Muscle layer of duodenum (tissue), 2 donors: ENCODE data around the gene CEP68.

Experiments used
- H3K27ac ChIP-seq: one replicate; pipeline ENCODE4 v1.7.0; 2013; ENCODE audit warnings: mild to moderate bottlenecking, low read length
- H3K27me3 ChIP-seq: one replicate; pipeline ENCODE4 v1.7.0; 2013; ENCODE audit warnings: low read depth, mild to moderate bottlenecking, control low read depth, low read length
- H3K36me3 ChIP-seq, 2 donors: one replicate each; pipeline ENCODE4 v1.7.0; 2013; ENCODE audit warnings: low read length in 2 of 2, control low read depth in 1 of 2, mild to moderate bottlenecking in 1 of 2; ENCODE audit not compliant: insufficient read depth in 2 of 2, control insufficient read depth in 1 of 2
- H3K4me1 ChIP-seq, 2 donors: one replicate each; pipeline ENCODE4 v1.7.0; 2013; ENCODE audit warnings: low read length in 2 of 2, mild to moderate bottlenecking in 2 of 2, control low read depth in 1 of 2, moderate library complexity in 1 of 2; ENCODE audit not compliant: insufficient read depth in 2 of 2, control insufficient read depth in 1 of 2
- H3K4me3 ChIP-seq, 2 donors: one replicate each; pipeline ENCODE4 v1.7.0; 2013; ENCODE audit warnings: low read length in 2 of 2, low read depth in 1 of 2, mild to moderate bottlenecking in 1 of 2
- H3K9me3 ChIP-seq, 2 donors: one replicate each; pipeline ENCODE4 v1.7.0; 2013; ENCODE audit warnings: low read length in 2 of 2, control low read depth in 1 of 2, mild to moderate bottlenecking in 1 of 2; ENCODE audit not compliant: control insufficient read depth in 1 of 2
- donor health status: healthy.

CEP68 gene

GRCh38 chr2:65022189-65022588 is 34.0 kb upstream of the CEP68 start:
- H3K27me3 ChIP-seq, result no peaks in the 10 kb centered on the region
- no peaks in the 10 kb centered on the region for H3K9me3 ChIP-seq
- H3K36me3 ChIP-seq, result peaks cover 21 to 37% of the 10 kb centered on the region in 2 donors
- H3K27ac ChIP-seq, result no peak overlapping the region
- no peak overlapping the region for H3K4me3 ChIP-seq
- H3K4me1 ChIP-seq, result no peaks in the 10 kb centered on the region

GRCh38 chr2:65023742-65024141 is 32.5 kb upstream of the CEP68 start:
- no peaks in the 10 kb centered on the region for H3K4me1 ChIP-seq
- no peak overlapping the region for H3K4me3 ChIP-seq
- no peak overlapping the region for H3K27ac ChIP-seq
- no peaks in the 10 kb centered on the region for H3K27me3 ChIP-seq
- no peaks in the 10 kb centered on the region for H3K9me3 ChIP-seq
- peaks cover 12 to 27% of the 10 kb centered on the region in 2 donors for H3K36me3 ChIP-seq

GRCh38 chr2:65024149-65024829 is 31.9 kb upstream of the CEP68 start:
- Histone ChIP-seq H3K27me3 (no peaks in the 10 kb centered on the region), H3K4me1 (no peaks in the 10 kb centered on the region), H3K36me3 (peaks cover 6 to 23% of the 10 kb centered on the region in 2 donors), H3K9me3 (no peaks in the 10 kb centered on the region), H3K27ac (no peak overlapping the region), H3K4me3 (no peak overlapping the region)

GRCh38 chr2:65025453-65026123 is 30.6 kb upstream of the CEP68 start:
- H3K36me3 ChIP-seq, result peaks cover 5 to 20% of the 10 kb centered on the region in 2 donors
- no peak overlapping the region for H3K27ac ChIP-seq
- H3K4me3 ChIP-seq, result no peak overlapping the region
- no peaks in the 10 kb centered on the region for H3K4me1 ChIP-seq
- H3K27me3 ChIP-seq, result no peaks in the 10 kb centered on the region
- no peaks in the 10 kb centered on the region for H3K9me3 ChIP-seq

- H3K4me3 ChIP-seq, result no peak overlapping the region
- no peaks in the 10 kb centered on the region for H3K9me3 ChIP-seq
- H3K27me3 ChIP-seq, result no peaks in the 10 kb centered on the region
- no peaks in the 10 kb centered on the region for H3K4me1 ChIP-seq
- H3K36me3 ChIP-seq, result peaks cover 5 to 16% of the 10 kb centered on the region in 2 donors
- no peak overlapping the region for H3K27ac ChIP-seq
These were observed 30.1 kb upstream of the CEP68 start for GRCh38 chr2:65026154-65026553.

- Histone ChIP-seq H3K9me3 (no peaks in the 10 kb centered on the region), H3K36me3 (peaks cover 5 to 10% of the 10 kb centered on the region in 2 donors), H3K4me1 (no peaks in the 10 kb centered on the region), H3K4me3 (no peak overlapping the region), H3K27me3 (no peaks in the 10 kb centered on the region), H3K27ac (no peak overlapping the region)
These were observed 29.3 kb upstream of the CEP68 start for GRCh38 chr2:65026704-65027464.

GRCh38 chr2:65027616-65028244 is 28.5 kb upstream of the CEP68 start:
- Histone ChIP-seq H3K9me3 (no peaks in the 10 kb centered on the region), H3K36me3 (peaks cover 4 to 6% of the 10 kb centered on the region in 2 donors), H3K27ac (no peak overlapping the region), H3K4me1 (no peaks in the 10 kb centered on the region), H3K27me3 (no peaks in the 10 kb centered on the region), H3K4me3 (no peak overlapping the region)

- no peaks in the 10 kb centered on the region for H3K9me3 ChIP-seq
- H3K27me3 ChIP-seq, result no peaks in the 10 kb centered on the region
- H3K4me1 ChIP-seq, result peaks cover 0 to 4% of the 10 kb centered on the region in 2 donors
- H3K4me3 ChIP-seq, result no peak overlapping the region
- no peak overlapping the region for H3K27ac ChIP-seq
- H3K36me3 ChIP-seq, result no peaks in the 10 kb centered on the region
These were observed 25.5 kb upstream of the CEP68 start for GRCh38 chr2:65030476-65031332.

- no peaks in the 10 kb centered on the region for H3K9me3 ChIP-seq
- no peak overlapping the region for H3K27ac ChIP-seq
- peak overlapping the region in 1 of 2 donors; percentile 7 for H3K4me3 ChIP-seq
- peaks cover 0 to 4% of the 10 kb centered on the region in 2 donors for H3K4me1 ChIP-seq
- no peaks in the 10 kb centered on the region for H3K27me3 ChIP-seq
- H3K36me3 ChIP-seq, result no peaks in the 10 kb centered on the region
These were observed 24.7 kb upstream of the CEP68 start for GRCh38 chr2:65031341-65032018.
